Small intestine (tissue), 7 donors: Measurements from ENCODE around the gene C1orf210. TPM values are rescaled to one million over a fixed set of nuclear protein-coding genes. Genes with fewer than 3 reads are reported as not detected.

Experiments used
- DNase-seq, 2 donors: peaks; one replicate each; pipeline versions ENCODE4 v3.0.0 to v3.0.0-alpha.2; 2013
- FAIRE-seq: peaks from 2 replicates; lab custom pipeline; 2012; peaks lifted over from hg19 to GRCh38; lab: Jason Lieb, UNC
- H3K27ac ChIP-seq, 3 donors: one replicate each; pipeline ENCODE4 v1.5.1; 2013; ENCODE audit warnings: low read length in 2 of 3, mild to moderate bottlenecking in 2 of 3, control low read depth in 1 of 3, inconsistent platforms in 1 of 3, low read depth in 1 of 3, moderate library complexity in 1 of 3
- H3K27me3 ChIP-seq, 3 donors: one replicate each; pipeline ENCODE4 v1.6.1; 2013; ENCODE audit warnings: low read length in 3 of 3, inconsistent platforms in 1 of 3; ENCODE audit not compliant: control insufficient read depth in 3 of 3, insufficient read depth in 3 of 3
- H3K36me3 ChIP-seq, 3 donors: one replicate each; pipeline ENCODE4 v1.6.1; 2013; ENCODE audit warnings: low read length in 3 of 3, inconsistent platforms in 1 of 3, low read depth in 1 of 3, mild to moderate bottlenecking in 1 of 3, moderate library complexity in 1 of 3; ENCODE audit not compliant: control insufficient read depth in 3 of 3, insufficient read depth in 2 of 3
- H3K4me1 ChIP-seq, 3 donors: one replicate each; pipeline ENCODE4 v1.6.1; 2013; ENCODE audit warnings: low read length in 2 of 3, inconsistent platforms in 1 of 3, low read depth in 1 of 3, mild to moderate bottlenecking in 1 of 3, moderate library complexity in 1 of 3; ENCODE audit not compliant: control insufficient read depth in 3 of 3, insufficient read depth in 2 of 3
- H3K4me3 ChIP-seq, 3 donors: one replicate each; pipeline ENCODE4 v1.5.1; 2013; ENCODE audit warnings: low read length in 3 of 3, control low read depth in 1 of 3, inconsistent platforms in 1 of 3, low read depth in 1 of 3, mild to moderate bottlenecking in 1 of 3, moderate library complexity in 1 of 3
- H3K9me3 ChIP-seq, 2 donors: one replicate each; pipeline ENCODE4 v1.6.1; 2013; ENCODE audit warnings: low read depth in 1 of 2, low read length in 1 of 2; ENCODE audit not compliant: control insufficient read depth in 2 of 2, insufficient read depth in 1 of 2
- WGBS, 3 donors: extraction: QIAGEN DNeasy Blood & Tissue Kit; methylation state at CpG; one replicate each; pipeline ENCODE4 v1.1.7; 2013; 5-methylcytosine and 5-hydroxymethylcytosine counted together
- polyA plus RNA-seq, 4 donors: library from polyadenylated mRNA; stranded (reverse) in 3 of 4; unstranded in 1 of 4; fragments of 200-250 nt in 3 of 4; fragments of 120-200 nt in 1 of 4; gene quantifications; one replicate each; pipeline versions ENCODE4 v1.2.1 to v1.2.3, GENCODE V29; 2013
- donor health status: healthy with polysubstance abuse.
- donor health status: control.
- donor health status: control.
- donor health status: Bipolar disorder and iron deficiency.
- donor health status: healthy.

The C1orf210 gene
- polyA plus RNA-seq, 4 donors = 24.7 to 69.8 (median 55.9) TPM

DNA sequence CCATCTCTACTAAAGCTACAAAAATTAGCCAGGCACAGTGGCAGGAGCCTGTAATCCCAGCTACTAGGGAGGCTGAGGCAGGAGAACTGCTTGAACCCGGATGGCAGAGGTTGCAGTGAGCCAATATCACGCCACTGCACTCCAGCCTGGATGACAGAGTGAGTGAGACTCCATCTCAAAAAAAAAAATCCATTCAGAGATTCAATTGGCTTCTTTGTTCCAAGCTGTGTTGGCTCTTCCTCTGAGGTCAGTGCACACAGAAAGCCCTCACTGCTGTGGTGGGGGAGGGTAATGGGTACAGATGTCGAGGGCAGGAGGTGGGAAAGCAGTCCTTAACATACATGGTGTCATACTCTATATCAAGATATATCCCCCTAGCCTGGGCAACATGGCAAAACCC, 30.1 kb upstream of the C1orf210 start:
- H3K4me3 ChIP-seq = no peak overlapping the region
- WGBS, 3 donors = 78 to 91% (median 80%) methylated on average over 3 of the region's 3 CpGs
- peaks cover 0 to 2% (median 0%) of the 10 kb centered on the region in 3 donors for H3K36me3 ChIP-seq
- H3K27me3 ChIP-seq = no peaks in the 10 kb centered on the region
- H3K27ac ChIP-seq = no peak overlapping the region
- H3K4me1 ChIP-seq = no peaks in the 10 kb centered on the region
- FAIRE-seq = no peak
- no peak for DNase-seq
- no peaks in the 10 kb centered on the region for H3K9me3 ChIP-seq

DNA sequence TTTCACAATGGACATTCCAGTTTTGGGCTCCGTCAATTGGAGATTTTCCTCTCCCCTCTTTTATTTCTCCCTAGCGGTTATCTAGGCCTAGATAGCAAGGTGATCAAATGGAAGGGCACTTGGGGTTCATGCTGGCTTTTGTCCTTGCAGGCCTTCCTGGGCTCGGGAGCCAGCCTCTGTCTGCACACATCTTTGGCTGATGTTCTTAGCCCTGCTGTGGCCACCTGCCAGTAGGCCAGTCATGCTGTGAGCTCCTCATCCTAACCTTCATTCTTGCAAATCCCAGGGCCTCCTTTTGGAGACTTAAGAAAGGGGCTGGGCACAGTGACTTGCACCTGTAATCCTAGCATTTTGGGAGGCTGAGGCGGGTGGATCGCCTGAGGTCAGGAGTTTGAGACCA, 28.9 kb upstream of the C1orf210 start:
- Histone ChIP-seq H3K9me3 (no peaks in the 10 kb centered on the region), H3K4me3 (no peak overlapping the region), H3K36me3 (peaks cover 0 to 2% (median 0%) of the 10 kb centered on the region in 3 donors), H3K4me1 (no peaks in the 10 kb centered on the region), H3K27me3 (no peaks in the 10 kb centered on the region), H3K27ac (no peak overlapping the region)
- DNase-seq (no peak), FAIRE-seq (no peak)
- 85 to 91% (median 90%) methylated on average over 5 of the region's 5 CpGs for WGBS, 3 donors

GRCh38 chr1:43313771-43314170, 28.4 kb upstream of the C1orf210 start:
- WGBS, 3 donors = 26 to 73% (median 48%) methylated on average over 10 of the region's 10 CpGs
- no peak overlapping the region for H3K4me3 ChIP-seq
- no peak overlapping the region for H3K27ac ChIP-seq
- no peak for FAIRE-seq
- H3K36me3 ChIP-seq = peaks cover 0 to 2% (median 0%) of the 10 kb centered on the region in 3 donors
- no peaks in the 10 kb centered on the region for H3K4me1 ChIP-seq
- no peaks in the 10 kb centered on the region for H3K27me3 ChIP-seq
- DNase-seq = peak; percentile 33 to 61
- H3K9me3 ChIP-seq = no peaks in the 10 kb centered on the region

DNA sequence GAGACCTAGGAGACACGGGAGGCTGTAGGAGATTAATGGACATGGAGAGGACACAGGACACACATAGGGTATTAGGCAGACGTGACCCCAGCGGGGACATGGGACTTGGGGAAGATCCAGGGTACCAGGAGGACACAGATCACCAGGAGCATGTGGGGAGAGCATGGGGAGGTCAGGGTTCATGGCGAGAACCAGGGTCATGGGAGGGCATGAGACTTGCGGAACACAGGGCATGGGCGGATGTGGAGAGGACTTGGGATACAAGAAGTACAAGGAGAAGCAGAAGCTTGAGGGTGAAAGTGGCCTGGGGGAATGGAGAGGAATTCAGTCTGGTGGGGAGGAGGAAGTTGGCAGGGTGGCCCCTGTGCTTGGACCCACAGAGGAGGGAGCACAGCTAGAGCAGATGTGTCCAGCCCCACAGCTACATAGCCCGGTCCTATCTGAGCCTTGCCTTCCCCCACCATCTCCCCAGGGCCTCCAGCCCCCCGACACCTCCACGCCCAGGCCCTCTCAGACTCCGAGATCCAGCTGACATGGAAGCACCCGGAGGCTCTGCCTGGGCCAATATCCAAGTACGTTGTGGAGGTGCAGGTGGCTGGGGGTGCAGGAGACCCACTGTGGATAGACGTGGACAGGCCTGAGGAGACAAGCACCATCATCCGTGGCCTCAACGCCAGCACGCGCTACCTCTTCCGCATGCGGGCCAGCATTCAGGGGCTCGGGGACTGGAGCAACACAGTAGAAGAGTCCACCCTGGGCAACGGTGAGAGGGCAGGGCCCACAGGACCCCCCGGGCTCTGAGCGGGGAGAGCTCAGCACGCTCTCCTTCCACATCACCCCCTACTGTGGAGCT, 27.5 kb upstream of the C1orf210 start:
- no peaks in the 10 kb centered on the region for H3K9me3 ChIP-seq
- H3K4me1 ChIP-seq = no peaks in the 10 kb centered on the region
- no peak overlapping the region for H3K4me3 ChIP-seq
- DNase-seq (no peak), FAIRE-seq (no peak)
- H3K36me3 ChIP-seq = peaks cover 0 to 2% (median 0%) of the 10 kb centered on the region in 3 donors
- 89 to 93% (median 90%) methylated on average over 24 of the region's 24 CpGs for WGBS, 3 donors
- no peak overlapping the region for H3K27ac ChIP-seq
- no peaks in the 10 kb centered on the region for H3K27me3 ChIP-seq

- DNase-seq (no peak), FAIRE-seq (no peak)
- H3K27me3 ChIP-seq = no peaks in the 10 kb centered on the region
- WGBS, 3 donors = 86 to 93% (median 91%) methylated on average over 19 of the region's 19 CpGs
- H3K27ac ChIP-seq = no peak overlapping the region
- no peak overlapping the region for H3K4me3 ChIP-seq
- H3K9me3 ChIP-seq = no peaks in the 10 kb centered on the region
- peaks cover 0 to 2% (median 0%) of the 10 kb centered on the region in 3 donors for H3K36me3 ChIP-seq
- no peaks in the 10 kb centered on the region for H3K4me1 ChIP-seq
Measured at GRCh38 chr1:43312212-43312623, 26.8 kb upstream of the C1orf210 start.

DNA sequence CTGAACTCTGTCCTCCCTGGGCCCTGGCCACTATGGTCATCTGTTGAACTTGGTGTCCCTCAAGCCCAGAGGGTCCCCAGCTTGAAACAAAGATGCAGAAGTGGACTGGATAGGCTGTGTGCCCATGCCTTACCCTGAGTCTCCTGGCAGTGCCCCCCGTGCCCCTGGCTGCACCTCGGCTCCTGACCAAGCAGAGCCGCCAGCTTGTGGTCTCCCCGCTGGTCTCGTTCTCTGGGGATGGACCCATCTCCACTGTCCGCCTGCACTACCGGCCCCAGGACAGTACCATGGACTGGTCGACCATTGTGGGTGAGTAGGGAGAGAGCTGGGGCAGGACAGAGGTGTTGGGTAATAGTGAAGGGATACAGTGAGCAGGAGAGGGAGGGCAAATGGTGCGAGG, 26.1 kb upstream of the C1orf210 start:
- DNase-seq = no peak
- no peak for FAIRE-seq
- H3K4me3 ChIP-seq = no peak overlapping the region

GRCh38 chr1:43309405-43310025, 24.1 kb upstream of the C1orf210 start:
- FAIRE-seq = no peak
- WGBS, 3 donors = 88 to 89% (median 88%) methylated on average over 12 to 13 of the region's 13 CpGs
- H3K4me1 ChIP-seq = peaks cover 0 to 4% (median 0%) of the 10 kb centered on the region in 3 donors
- H3K27ac ChIP-seq = no peak overlapping the region
- no peak for DNase-seq
- no peaks in the 10 kb centered on the region for H3K27me3 ChIP-seq
- no peak overlapping the region for H3K4me3 ChIP-seq
- peaks cover 0 to 2% (median 0%) of the 10 kb centered on the region in 3 donors for H3K36me3 ChIP-seq
- no peaks in the 10 kb centered on the region for H3K9me3 ChIP-seq

More for the DNA sequence above, 26.1 kb upstream of the C1orf210 start:
- H3K36me3 ChIP-seq = peaks cover 0 to 2% (median 0%) of the 10 kb centered on the region in 3 donors
- WGBS, 3 donors = 91 to 93% (median 93%) methylated on average over 9 of the region's 9 CpGs
- no peaks in the 10 kb centered on the region for H3K4me1 ChIP-seq
- no peaks in the 10 kb centered on the region for H3K9me3 ChIP-seq
- no peak overlapping the region for H3K27ac ChIP-seq
- H3K27me3 ChIP-seq = no peaks in the 10 kb centered on the region

DNA sequence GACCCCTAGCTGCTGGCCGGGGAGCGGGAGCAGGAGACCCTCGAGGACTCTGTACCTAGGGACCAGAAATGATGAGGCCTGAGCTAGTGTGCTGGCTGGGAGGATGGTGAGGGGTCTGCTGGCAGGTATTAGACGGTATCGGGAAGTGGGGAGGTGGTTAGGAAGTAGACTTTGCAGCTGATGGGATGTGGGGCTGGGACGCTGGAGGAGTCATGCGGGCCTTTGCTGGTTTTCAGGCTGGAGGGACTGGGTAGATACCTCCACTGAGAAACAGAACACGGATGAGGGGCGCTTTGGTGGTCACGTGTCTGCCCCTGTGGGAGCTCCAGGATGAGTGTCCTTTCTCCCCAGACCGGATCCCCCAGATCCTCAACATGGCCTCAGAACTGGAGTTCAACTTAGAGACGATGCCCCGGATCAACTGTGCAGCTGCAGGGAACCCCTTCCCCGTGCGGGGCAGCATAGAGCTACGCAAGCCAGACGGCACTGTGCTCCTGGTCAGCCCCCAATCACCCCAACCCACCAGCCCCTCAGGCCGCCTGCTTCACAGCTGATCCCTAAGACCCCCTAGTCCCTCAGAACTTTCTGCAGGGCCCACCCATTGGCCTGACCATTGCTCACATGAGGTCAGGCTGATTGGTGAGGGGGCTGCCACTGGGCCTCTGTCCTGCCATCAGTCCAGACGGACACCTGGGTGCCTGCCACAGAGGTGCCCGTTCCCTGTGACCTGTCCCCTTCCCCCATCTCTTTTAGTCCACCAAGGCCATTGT, 23.4 kb upstream of the C1orf210 start:
- H3K27me3 ChIP-seq = no peaks in the 10 kb centered on the region
- no peak for DNase-seq
- H3K9me3 ChIP-seq = no peaks in the 10 kb centered on the region
- no peak for FAIRE-seq
- peaks cover 0 to 5% (median 0%) of the 10 kb centered on the region in 3 donors for H3K36me3 ChIP-seq
- WGBS, 3 donors = 91 to 95% (median 94%) methylated on average over 18 to 20 of the region's 20 CpGs
- no peak overlapping the region for H3K4me3 ChIP-seq
- H3K4me1 ChIP-seq = peaks cover 0 to 6% (median 3%) of the 10 kb centered on the region in 3 donors
- H3K27ac ChIP-seq = no peak overlapping the region
